NCI-H146 (cell line): ENCODE measurements around the gene GCM1.
A peak's percentile ranks its signal among the peaks of the same experiment; 100 is the strongest.
"Not testable (repeated sequence)": the region's sequence is repeated elsewhere in the genome, so short reads cannot be mapped to it uniquely, and the experiment has no call there.

Source experiments
- DNase-seq: peaks from one replicate; lab custom pipeline; 2025; lab: John Stamatoyannopoulos, UW

GCM1 gene

GRCh38 chr6:53148684-53149083 is at the start of gene GCM1:
Gene GCM1, minus strand, starts transcription at chr6:53148841. Its CDS starts 3,209 bp downstream, at chr6:53145632.
- DNase-seq, result no peak

GRCh38 chr6:53197553-53197952 is 48.9 kb upstream of the GCM1 start:
- DNase-seq, result no peak

GRCh38 chr6:53195048-53195447 is 46.4 kb upstream of the GCM1 start:
- DNase-seq, result no peak

- peak; percentile 95 for DNase-seq
Measured at GRCh38 chr6:53192682-53193188, 44.1 kb upstream of the GCM1 start.

GRCh38 chr6:53189554-53189953 is 40.9 kb upstream of the GCM1 start:
- no peak for DNase-seq

- DNase-seq, result no peak
Measured at GRCh38 chr6:53188833-53189232, 40.2 kb upstream of the GCM1 start.

GRCh38 chr6:53180678-53181077 is 32.0 kb upstream of the GCM1 start:
- no peak for DNase-seq

- DNase-seq, result peak; percentile 94
Measured at GRCh38 chr6:53179961-53180651, 31.5 kb upstream of the GCM1 start.

GRCh38 chr6:53178837-53179432 is 30.3 kb upstream of the GCM1 start:
- DNase-seq, result no peak

GRCh38 chr6:53175027-53175426 is 26.4 kb upstream of the GCM1 start:
- DNase-seq, result no peak

- DNase-seq, result no peak
Measured at GRCh38 chr6:53172468-53172803, 23.8 kb upstream of the GCM1 start.

GRCh38 chr6:53171605-53172467 is 23.2 kb upstream of the GCM1 start:
- DNase-seq, result peak; percentile 80

GRCh38 chr6:53168516-53169267 is 20.1 kb upstream of the GCM1 start:
- no peak for DNase-seq

- DNase-seq, result no peak
Measured at GRCh38 chr6:53165293-53165692, 16.7 kb upstream of the GCM1 start.

- DNase-seq, result no peak
Measured at GRCh38 chr6:53162606-53163005, 14.0 kb upstream of the GCM1 start.

GRCh38 chr6:53161481-53162009 is 12.9 kb upstream of the GCM1 start:
- no peak for DNase-seq

- no peak for DNase-seq
Measured at GRCh38 chr6:53159558-53159957, 10.9 kb upstream of the GCM1 start.

GRCh38 chr6:53158076-53158475 is 9.4 kb upstream of the GCM1 start:
- not testable (repeated sequence) for DNase-seq

- DNase-seq, result not testable (repeated sequence)
Measured at GRCh38 chr6:53155279-53155678, 6.6 kb upstream of the GCM1 start.

GRCh38 chr6:53154794-53155193 is 6.2 kb upstream of the GCM1 start:
- DNase-seq, result no peak

GRCh38 chr6:53154071-53154470 is 5.4 kb upstream of the GCM1 start:
- DNase-seq, result no peak

GRCh38 chr6:53152576-53152975 is 3.9 kb upstream of the GCM1 start:
- no peak for DNase-seq
